BE2C (cell line): Measurements from ENCODE around the gene ORC1.

Experiments
- DNase-seq: peaks from one replicate; pipeline ENCODE4 v3.0.0-alpha.2; 2020
- H3K27me3 ChIP-seq: fragments of 250-450 bp; sonication (Bioruptor Pico); 2 replicates; pipeline ENCODE4 v1.5.1; 2020; ENCODE audit warnings: mild to moderate bottlenecking
- H3K36me3 ChIP-seq: fragments of 250-450 bp; sonication (Bioruptor Pico); 2 replicates; pipeline ENCODE4 v1.5.1; 2020; ENCODE audit warnings: mild to moderate bottlenecking
- H3K4me1 ChIP-seq: fragments of 250-450 bp; sonication (Bioruptor Pico); 2 replicates; pipeline ENCODE4 v1.5.1; 2020
- H3K4me3 ChIP-seq: 2 replicates; pipeline ENCODE4 v1.5.1; 2011; ENCODE audit warnings: low read depth, low read length
- H3K9me3 ChIP-seq: fragments of 250-450 bp; sonication (Bioruptor Pico); 2 replicates; pipeline ENCODE4 v1.5.1; 2020
- CTCF ChIP-seq: IDR thresholded peaks from 2 replicates; pipeline ENCODE4 v1.5.1; 2012; ENCODE audit warnings: mild to moderate bottlenecking, low read depth, low read length

ORC1 gene

GRCh38 chr1:52403566-52404115 lies 582 bp downstream of the ORC1 start:
- no peak for TF ChIP-seq CTCF
- Histone ChIP-seq H3K4me3 (peak overlapping the region; percentile 98), H3K9me3 (no peaks in the 10 kb centered on the region), H3K36me3 (no peaks in the 10 kb centered on the region; the same call in 1 of the 2 replicates), H3K4me1 (no peaks in the 10 kb centered on the region), H3K27me3 (no peaks in the 10 kb centered on the region)
- DNase-seq, result peak; percentile 17

- no peak for DNase-seq
- Histone ChIP-seq H3K36me3 (no peaks in the 10 kb centered on the region; the same call in 1 of the 2 replicates), H3K4me1 (no peaks in the 10 kb centered on the region), H3K9me3 (no peaks in the 10 kb centered on the region), H3K27me3 (no peaks in the 10 kb centered on the region), H3K4me3 (peak overlapping the region; percentile 98)
- no peak for TF ChIP-seq CTCF
Observed at GRCh38 chr1:52402860-52403240, 1.4 kb downstream of the ORC1 start.

GRCh38 chr1:52400131-52400530 lies 4.1 kb downstream of the ORC1 start:
- Histone ChIP-seq H3K27me3 (no peaks in the 10 kb centered on the region), H3K36me3 (no peaks in the 10 kb centered on the region; the same call in 1 of the 2 replicates), H3K9me3 (no peaks in the 10 kb centered on the region), H3K4me1 (no peaks in the 10 kb centered on the region), H3K4me3 (no peak overlapping the region)
- no peak for TF ChIP-seq CTCF
- DNase-seq, result no peak

GRCh38 chr1:52399629-52400028 lies 4.6 kb downstream of the ORC1 start:
- no peak for DNase-seq
- Histone ChIP-seq H3K36me3 (no peaks in the 10 kb centered on the region; the same call in 1 of the 2 replicates), H3K9me3 (no peaks in the 10 kb centered on the region), H3K4me1 (no peaks in the 10 kb centered on the region), H3K27me3 (no peaks in the 10 kb centered on the region), H3K4me3 (no peak overlapping the region)
- no peak for TF ChIP-seq CTCF

- H3K36me3 ChIP-seq, result peaks cover 2% of the 10 kb centered on the region; the same call in 1 of the 2 replicates
Observed at GRCh38 chr1:52393174-52393573, 11.0 kb downstream of the ORC1 start.

More at GRCh38 chr1:52393174-52393573, 11.0 kb downstream of the ORC1 start:
- H3K27me3 ChIP-seq, result no peaks in the 10 kb centered on the region
- H3K4me3 ChIP-seq, result no peak overlapping the region
- no peak for TF ChIP-seq CTCF
- no peaks in the 10 kb centered on the region for H3K4me1 ChIP-seq
- no peaks in the 10 kb centered on the region for H3K9me3 ChIP-seq
- DNase-seq, result no peak
